ENCODE measurements around the gene IGFBP6. TPM values are rescaled to one million over a fixed set of nuclear protein-coding genes. Genes with fewer than 3 reads are reported as not detected.
"Not testable (repeated sequence)": the region's sequence is repeated elsewhere in the genome, so short reads cannot be mapped to it uniquely, and the experiment has no call there.

The IGFBP6 gene
- total RNA-seq, 1 donor from 2014 or later = 81.6 TPM

DNA sequence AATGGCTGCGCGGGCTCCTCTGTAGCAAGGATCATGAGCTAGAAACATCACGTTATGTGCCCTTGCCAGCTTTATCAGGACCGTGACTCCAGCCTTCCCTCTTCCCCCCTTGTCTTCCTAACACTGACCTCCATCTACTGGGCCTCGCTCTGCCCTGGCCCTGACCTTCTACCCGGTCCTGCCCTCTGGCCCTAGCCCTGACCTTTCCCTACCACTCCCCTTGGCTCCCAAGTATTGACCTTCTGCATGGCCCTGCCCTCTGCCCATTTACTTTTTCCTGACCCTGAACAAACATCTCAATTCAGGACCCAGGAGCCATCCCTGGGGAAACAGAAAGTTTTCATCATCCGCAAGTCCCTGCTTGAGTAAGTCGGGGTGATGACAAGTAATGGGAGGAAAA is 7.8 kb downstream of the IGFBP6 start:
- FAIRE-seq (no peak), DNase-seq (ENCODE audit: low read depth) (no peak)
- TF ChIP-seq, protein P1, sequence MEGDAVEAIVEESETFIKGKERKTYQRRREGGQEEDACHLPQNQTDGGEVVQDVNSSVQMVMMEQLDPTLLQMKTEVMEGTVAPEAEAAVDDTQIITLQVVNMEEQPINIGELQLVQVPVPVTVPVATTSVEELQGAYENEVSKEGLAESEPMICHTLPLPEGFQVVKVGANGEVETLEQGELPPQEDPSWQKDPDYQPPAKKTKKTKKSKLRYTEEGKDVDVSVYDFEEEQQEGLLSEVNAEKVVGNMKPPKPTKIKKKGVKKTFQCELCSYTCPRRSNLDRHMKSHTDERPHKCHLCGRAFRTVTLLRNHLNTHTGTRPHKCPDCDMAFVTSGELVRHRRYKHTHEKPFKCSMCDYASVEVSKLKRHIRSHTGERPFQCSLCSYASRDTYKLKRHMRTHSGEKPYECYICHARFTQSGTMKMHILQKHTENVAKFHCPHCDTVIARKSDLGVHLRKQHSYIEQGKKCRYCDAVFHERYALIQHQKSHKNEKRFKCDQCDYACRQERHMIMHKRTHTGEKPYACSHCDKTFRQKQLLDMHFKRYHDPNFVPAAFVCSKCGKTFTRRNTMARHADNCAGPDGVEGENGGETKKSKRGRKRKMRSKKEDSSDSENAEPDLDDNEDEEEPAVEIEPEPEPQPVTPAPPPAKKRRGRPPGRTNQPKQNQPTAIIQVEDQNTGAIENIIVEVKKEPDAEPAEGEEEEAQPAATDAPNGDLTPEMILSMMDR (IDR thresholded peaks at IDR 0.05; ENCODE audit: insufficient read depth, low read length, severe bottlenecking) = no peak
- Histone ChIP-seq H3K27me3 (ENCODE audit: control insufficient read depth, insufficient read depth, low read length) (no peaks in the 10 kb centered on the region), H3K36me3 (ENCODE audit: control insufficient read depth, insufficient read depth, low read length) (no peaks in the 10 kb centered on the region), H3K4me3 (ENCODE audit: low read depth, low read length) (no peak overlapping the region)

DNA sequence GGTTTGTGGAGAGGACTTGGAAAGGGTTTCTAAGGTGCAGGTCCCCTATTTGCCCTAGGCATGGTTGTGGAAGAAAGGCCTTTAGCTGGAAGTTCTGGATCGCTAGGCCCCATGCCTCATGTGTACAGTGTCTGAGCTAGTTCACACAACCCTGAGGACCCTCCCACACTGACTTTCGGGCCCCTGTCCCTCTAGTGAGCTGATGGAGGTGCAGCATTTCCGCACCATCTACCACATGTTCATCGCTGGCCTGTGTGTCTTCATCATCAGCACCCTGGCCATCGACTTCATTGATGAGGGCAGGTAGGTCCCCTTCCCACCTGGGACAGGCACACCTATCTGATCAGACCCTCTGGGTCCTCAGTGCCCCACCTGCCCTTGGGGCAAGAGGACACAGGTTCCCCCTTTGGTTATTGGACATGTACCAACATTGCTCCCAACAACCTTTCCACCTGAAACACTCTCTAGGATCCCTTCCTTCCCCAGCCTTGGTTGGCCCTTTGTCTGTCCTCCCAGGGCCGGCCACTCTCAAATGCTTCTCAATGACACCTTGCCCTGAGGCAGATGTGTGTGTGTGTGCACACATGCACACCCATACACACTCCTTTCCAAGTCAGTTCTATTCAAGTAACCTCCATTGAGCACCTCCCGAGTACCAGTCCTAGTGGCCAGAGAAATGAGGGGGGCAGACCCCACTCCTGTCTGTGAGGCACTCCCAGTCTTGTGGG is 8.4 kb downstream of the IGFBP6 start:
- TF ChIP-seq, protein P1 (IDR thresholded peaks at IDR 0.05; ENCODE audit: insufficient read depth, low read length, severe bottlenecking) = no peak
- Histone ChIP-seq H3K27me3 (ENCODE audit: control insufficient read depth, insufficient read depth, low read length) (no peaks in the 10 kb centered on the region), H3K36me3 (ENCODE audit: control insufficient read depth, insufficient read depth, low read length) (no peaks in the 10 kb centered on the region), H3K4me3 (ENCODE audit: low read depth, low read length) (no peak overlapping the region)
- DNase-seq (ENCODE audit: low read depth) (no peak), FAIRE-seq (no peak)

DNA sequence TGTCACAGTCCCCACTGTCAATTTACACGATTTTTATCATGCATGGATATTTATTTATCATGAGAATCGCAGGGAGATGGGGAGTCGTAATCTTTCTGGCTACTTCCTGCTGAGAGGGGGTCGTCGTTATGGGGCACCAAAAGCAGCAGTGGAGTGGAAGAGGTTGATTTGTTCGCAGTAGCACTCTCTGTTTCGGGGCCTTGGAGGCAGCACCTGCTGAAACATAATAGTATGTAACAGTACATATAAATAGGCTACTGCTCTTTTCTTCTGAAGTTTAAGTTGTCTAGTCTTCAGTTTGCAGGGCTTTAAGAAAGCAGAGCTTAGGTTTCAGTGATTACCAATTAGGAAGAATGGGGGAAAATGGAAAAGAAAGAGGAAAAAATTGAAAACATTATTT is 9.7 kb downstream of the IGFBP6 start:
- Histone ChIP-seq H3K36me3 (ENCODE audit: control insufficient read depth, insufficient read depth, low read length) (no peaks in the 10 kb centered on the region), H3K4me3 (ENCODE audit: low read depth, low read length) (no peak overlapping the region), H3K27me3 (ENCODE audit: control insufficient read depth, insufficient read depth, low read length) (no peaks in the 10 kb centered on the region)
- no peak for DNase-seq (ENCODE audit: low read depth)
- TF ChIP-seq, protein P1 (IDR thresholded peaks at IDR 0.05; ENCODE audit: insufficient read depth, low read length, severe bottlenecking) = no peak
- FAIRE-seq = no peak

DNA sequence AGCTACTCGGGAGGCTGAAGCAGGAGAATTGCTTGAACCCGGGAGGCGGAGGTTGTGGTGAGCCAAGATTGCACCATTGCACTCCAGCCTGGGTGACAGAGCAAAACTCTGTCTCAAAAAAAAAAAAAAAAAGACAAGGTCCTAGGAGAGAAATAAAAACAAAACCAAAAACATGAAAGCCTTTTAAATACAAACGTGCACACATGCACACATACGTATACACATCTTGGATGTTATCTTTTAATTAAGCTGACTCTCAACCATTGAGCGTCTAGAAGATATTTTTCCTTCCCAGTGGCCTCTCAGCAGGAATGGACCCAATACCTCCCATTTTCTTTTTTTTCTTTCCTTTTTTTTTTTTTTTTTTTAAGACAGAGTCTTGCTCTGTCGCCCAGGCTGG is 15.0 kb downstream of the IGFBP6 start:
- H3K27me3 ChIP-seq (ENCODE audit: control insufficient read depth, insufficient read depth, low read length); DNase-seq (ENCODE audit: low read depth); FAIRE-seq; H3K36me3 ChIP-seq (ENCODE audit: control insufficient read depth, insufficient read depth, low read length); H3K4me3 ChIP-seq (ENCODE audit: low read depth, low read length): not testable (repeated sequence)

DNA sequence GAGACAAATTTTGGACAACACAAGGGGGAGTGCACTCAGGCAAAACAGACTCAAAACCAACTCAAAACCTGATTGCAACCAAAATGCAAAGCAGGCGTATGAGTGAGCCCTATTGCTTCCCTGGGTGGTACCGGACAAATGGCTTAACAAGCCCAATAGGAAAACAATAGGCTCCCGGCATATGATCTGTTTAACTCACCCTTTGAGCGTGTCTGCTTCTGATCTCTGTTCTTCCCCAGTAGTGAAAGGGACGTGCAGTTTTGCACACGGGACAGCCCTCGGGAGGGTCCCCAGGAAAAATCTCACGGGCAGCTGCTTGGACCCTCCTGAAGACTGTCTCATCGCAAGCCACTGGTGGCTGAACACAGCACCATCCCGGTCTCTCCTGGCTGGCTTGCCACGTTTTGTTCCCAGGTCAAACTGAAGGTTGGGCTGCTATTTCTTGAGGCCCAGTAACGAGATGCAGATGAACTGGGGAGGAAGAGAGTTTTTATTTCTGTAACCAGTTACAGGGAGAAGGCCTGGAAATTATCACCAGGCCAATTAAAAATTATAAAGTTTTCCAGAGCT is 15.8 kb downstream of the IGFBP6 start:
- Histone ChIP-seq H3K27me3 (ENCODE audit: control insufficient read depth, insufficient read depth, low read length) (no peaks in the 10 kb centered on the region), H3K36me3 (ENCODE audit: control insufficient read depth, insufficient read depth, low read length) (no peaks in the 10 kb centered on the region), H3K4me3 (ENCODE audit: low read depth, low read length) (no peak overlapping the region)
- TF ChIP-seq, protein P1 (IDR thresholded peaks at IDR 0.05; ENCODE audit: insufficient read depth, low read length, severe bottlenecking) = no peak
- FAIRE-seq (no peak), DNase-seq (ENCODE audit: low read depth) (no peak)

DNA sequence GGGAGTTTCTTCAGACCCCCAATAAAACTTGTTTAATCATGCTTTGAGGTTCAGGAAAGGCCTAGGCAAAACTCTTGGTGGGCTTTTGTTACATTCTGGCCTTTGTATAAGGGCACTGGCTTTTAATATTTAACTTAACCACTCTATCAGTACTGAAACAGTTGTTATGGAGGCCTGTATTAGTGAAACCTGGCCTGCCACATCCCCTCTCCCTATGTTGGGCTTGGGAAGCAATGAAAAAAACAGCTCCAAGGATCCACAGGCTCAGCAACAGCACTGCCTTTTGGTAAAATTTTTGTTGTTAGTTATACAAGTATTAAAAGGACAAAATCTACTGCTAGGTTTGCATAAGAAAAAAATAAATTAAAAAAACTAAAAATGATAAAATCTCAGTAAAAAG is 16.5 kb downstream of the IGFBP6 start:
- Histone ChIP-seq H3K36me3 (ENCODE audit: control insufficient read depth, insufficient read depth, low read length) (no peaks in the 10 kb centered on the region), H3K4me3 (ENCODE audit: low read depth, low read length) (no peak overlapping the region), H3K27me3 (ENCODE audit: control insufficient read depth, insufficient read depth, low read length) (no peaks in the 10 kb centered on the region)
- TF ChIP-seq, protein P1 (IDR thresholded peaks at IDR 0.05; ENCODE audit: insufficient read depth, low read length, severe bottlenecking) = no peak
- FAIRE-seq = no peak
- DNase-seq (ENCODE audit: low read depth) = no peak

Data from bronchial epithelial cell (primary cell).